HepG2 (cell line): Measurements from ENCODE around the gene GMEB2.

Source experiments
- CTCF ChIP-seq: sonication (generic); formaldehyde crosslinking; IDR thresholded peaks from 2 replicates; pipeline ENCODE4 v1.5.0; 2020; ENCODE audit warnings: mild to moderate bottlenecking, missing genetic modification reagents, moderate library complexity
- GABPA ChIP-seq, 2 experiments: IDR thresholded peaks; 2 replicates each; pipeline ENCODE4 v1.6.1; 2011 to 2016; ENCODE audit warnings: low read depth in 2 of 2, low read length in 1 of 2, missing biosample characterization in 1 of 2, missing genetic modification characterization in 1 of 2
- SMARCE1 ChIP-seq: fragments of 450-650 bp; IDR thresholded peaks from 2 replicates; pipeline ENCODE4 v1.6.1; 2017; ENCODE audit warnings: borderline replicate concordance
- ZNF10 ChIP-seq: sonication (generic); formaldehyde crosslinking; IDR thresholded peaks from 2 replicates; pipeline ENCODE4 v1.4.0; 2020; ENCODE audit warnings: mild to moderate bottlenecking, low read depth, missing genetic modification reagents, borderline replicate concordance
- ZNF253 ChIP-seq: sonication (generic); formaldehyde crosslinking; IDR thresholded peaks from 2 replicates; pipeline ENCODE4 v1.8.0; 2022; ENCODE audit warnings: mild to moderate bottlenecking, missing genetic modification reagents, borderline replicate concordance
- ZNF274 ChIP-seq: sonication (generic); formaldehyde crosslinking; IDR thresholded peaks from 2 replicates; pipeline ENCODE4 v1.5.1; 2020; ENCODE audit warnings: mild to moderate bottlenecking, missing genetic modification reagents
- ZSCAN9 ChIP-seq: IDR thresholded peaks from 2 replicates; pipeline ENCODE4 v1.6.1; 2016; ENCODE audit warnings: borderline replicate concordance
- TF ChIP-seq, protein P1 (sequence below): sonication (generic); formaldehyde crosslinking; IDR thresholded peaks from 2 replicates; pipeline ENCODE4 v1.8.1; 2023; ENCODE audit warnings: mild to moderate bottlenecking, missing genetic modification reagents, borderline replicate concordance

GRCh38 chr20:63591147-63591533 lies 35.8 kb downstream of the GMEB2 start:
- TF ChIP-seq ZSCAN9 (CRISPR knock-in tag) (no peak), ZNF253 (CRISPR knock-in tag) (no peak), ZNF10 (CRISPR knock-in tag) (no peak), ZNF274 (CRISPR knock-in tag) (no peak), GABPA (IDR thresholded peaks at IDR 0.05; ENCODE audit: low read depth, low read length) (no peak), GABPA (CRISPR knock-in tag; IDR thresholded peaks at IDR 0.05; ENCODE audit: low read depth) (no peak), CTCF (CRISPR knock-in tag) (no peak), SMARCE1 (no peak)
- TF ChIP-seq, protein P1, sequence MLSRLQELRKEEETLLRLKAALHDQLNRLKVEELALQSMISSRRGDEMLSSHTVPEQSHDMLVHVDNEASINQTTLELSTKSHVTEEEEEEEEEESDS (CRISPR knock-in tag), result no peak
